ENCODE results near the gene SPANXA2. TPM values are rescaled to one million over a fixed set of nuclear protein-coding genes. Genes with fewer than 3 reads are reported as not detected.
"Not testable (repeated sequence)": the region's sequence is repeated elsewhere in the genome, so short reads cannot be mapped to it uniquely, and the experiment has no call there.

SPANXA2 gene, protein sequence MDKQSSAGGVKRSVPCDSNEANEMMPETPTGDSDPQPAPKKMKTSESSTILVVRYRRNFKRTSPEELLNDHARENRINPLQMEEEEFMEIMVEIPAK
- total RNA-seq (2014; rRNA removed; shearing (Covaris generic)), result not detected in 2 replicates

DNA sequence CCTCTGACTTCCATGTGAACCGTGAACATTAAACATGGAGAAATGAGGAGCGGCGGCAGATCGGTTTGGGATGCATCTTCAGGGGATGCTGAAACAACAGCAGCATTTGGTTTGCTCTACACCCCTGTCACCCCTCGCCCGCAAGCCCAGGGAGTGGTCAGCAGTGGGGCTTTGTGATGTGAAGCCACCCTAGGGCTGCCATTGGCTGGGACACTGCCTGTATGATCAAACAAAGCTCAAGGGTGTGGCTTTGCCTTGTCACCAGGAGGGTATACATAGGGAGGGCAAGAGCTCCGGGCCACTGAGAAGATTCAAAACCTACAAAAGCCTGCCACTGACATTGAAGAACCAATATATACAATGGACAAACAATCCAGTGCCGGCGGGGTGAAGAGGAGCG, at the start of gene SPANXA2:
TSS of gene SPANXA2 (plus strand) at position 301 of the 400 bp plus-strand sequence. CDS start at position 361, 60 bp downstream.
- not testable (repeated sequence) for DNase-seq; H3K4me1 ChIP-seq; H3K27ac ChIP-seq; H3K27me3 ChIP-seq; H3K9me3 ChIP-seq (replicated peaks); H3K36me3 ChIP-seq; H3K4me3 ChIP-seq

DNA sequence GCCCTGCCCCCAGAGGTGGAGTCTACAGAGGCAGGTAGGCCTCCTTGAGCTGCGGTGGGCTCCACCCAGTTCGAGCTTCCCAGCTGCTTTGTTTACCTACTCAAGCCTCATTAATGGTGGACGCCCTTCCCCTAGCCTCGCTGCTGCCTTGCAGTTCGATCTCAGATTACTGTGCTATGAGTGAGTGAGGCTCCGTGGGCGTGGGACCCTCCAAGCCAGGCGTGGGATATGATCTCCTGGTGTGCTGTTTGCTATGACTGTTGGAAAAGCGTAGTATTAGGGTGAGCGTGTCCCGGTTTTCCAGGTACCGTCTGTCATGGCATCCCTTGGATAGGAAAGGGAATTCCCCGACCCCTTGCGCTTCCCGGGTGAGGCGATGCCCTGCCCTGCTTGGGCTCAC, 47.0 kb upstream of the SPANXA2 start:
- DNase-seq; H3K4me1 ChIP-seq; H3K27ac ChIP-seq; H3K27me3 ChIP-seq; H3K4me3 ChIP-seq; H3K9me3 ChIP-seq (replicated peaks); H3K36me3 ChIP-seq: not testable (repeated sequence)

DNA sequence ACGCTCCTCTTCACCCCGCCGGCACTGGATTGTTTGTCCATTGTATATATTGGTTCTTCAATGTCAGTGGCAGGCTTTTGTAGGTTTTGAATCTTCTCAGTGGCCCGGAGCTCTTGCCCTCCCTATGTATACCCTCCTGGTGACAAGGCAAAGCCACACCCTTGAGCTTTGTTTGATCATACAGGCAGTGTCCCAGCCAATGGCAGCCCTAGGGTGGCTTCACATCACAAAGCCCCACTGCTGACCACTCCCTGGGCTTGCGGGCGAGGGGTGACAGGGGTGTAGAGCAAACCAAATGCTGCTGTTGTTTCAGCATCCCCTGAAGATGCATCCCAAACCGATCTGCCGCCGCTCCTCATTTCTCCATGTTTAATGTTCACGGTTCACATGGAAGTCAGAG, 4.9 kb upstream of the SPANXA2 start, which contains the start of gene SPANXA1:
TSS of gene SPANXA1 (minus strand) at position 101 of the 400 bp plus-strand sequence. CDS start at position 41, 60 bp downstream.
- H3K4me1 ChIP-seq; H3K27me3 ChIP-seq; H3K4me3 ChIP-seq; H3K36me3 ChIP-seq; DNase-seq; H3K27ac ChIP-seq; H3K9me3 ChIP-seq (replicated peaks): not testable (repeated sequence)

DNA sequence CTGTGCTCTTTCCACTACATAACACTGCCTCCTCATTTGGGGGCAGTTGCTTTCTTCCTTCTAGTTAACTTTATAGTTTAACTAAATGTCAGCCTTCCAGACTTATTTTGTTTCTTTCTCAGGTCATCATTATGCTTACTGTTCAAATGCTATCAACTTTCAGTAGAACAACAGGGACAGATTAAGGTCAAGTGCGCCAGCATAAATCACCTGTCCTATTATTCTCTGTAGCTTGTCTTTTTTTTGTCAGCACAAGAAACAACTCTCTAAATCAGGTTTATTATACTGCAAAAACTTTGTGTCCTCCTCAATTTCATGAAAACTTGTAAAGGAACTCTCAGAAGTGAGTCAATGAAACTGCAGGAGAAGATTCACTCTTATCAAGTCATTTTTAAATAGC, 19.6 kb downstream of the SPANXA2 start:
- Histone ChIP-seq H3K27me3 (no peaks in the 10 kb centered on the region), H3K9me3 (replicated peaks) (no peaks in the 10 kb centered on the region), H3K4me3 (no peak overlapping the region), H3K36me3 (no peaks in the 10 kb centered on the region), H3K4me1 (no peaks in the 10 kb centered on the region), H3K27ac (no peak overlapping the region)
- DNase-seq, result no peak

DNA sequence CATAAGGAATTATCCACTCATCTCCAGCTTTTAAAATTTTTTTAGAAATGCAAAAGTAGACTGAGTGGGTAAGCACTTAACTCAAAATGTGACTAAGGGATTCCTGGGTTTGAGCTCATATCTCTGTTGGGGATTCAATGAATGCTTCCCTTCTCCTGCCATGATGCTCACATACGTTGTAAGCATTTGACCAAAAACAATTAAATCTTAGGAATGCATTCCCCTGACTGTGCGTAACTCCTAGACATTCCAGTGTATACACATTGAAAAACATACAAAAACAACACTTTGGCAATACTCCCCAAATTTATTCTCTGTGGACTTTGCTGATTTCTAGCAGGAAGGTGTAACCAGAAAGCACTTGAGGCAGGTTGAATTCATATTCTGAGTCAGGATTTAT, 29.8 kb downstream of the SPANXA2 start:
- H3K36me3 ChIP-seq, result no peaks in the 10 kb centered on the region
- H3K27me3 ChIP-seq, result no peaks in the 10 kb centered on the region
- H3K4me3 ChIP-seq, result no peak overlapping the region
- H3K27ac ChIP-seq, result no peak overlapping the region
- DNase-seq, result no peak
- no peaks in the 10 kb centered on the region for H3K9me3 ChIP-seq (replicated peaks)
- no peaks in the 10 kb centered on the region for H3K4me1 ChIP-seq

DNA sequence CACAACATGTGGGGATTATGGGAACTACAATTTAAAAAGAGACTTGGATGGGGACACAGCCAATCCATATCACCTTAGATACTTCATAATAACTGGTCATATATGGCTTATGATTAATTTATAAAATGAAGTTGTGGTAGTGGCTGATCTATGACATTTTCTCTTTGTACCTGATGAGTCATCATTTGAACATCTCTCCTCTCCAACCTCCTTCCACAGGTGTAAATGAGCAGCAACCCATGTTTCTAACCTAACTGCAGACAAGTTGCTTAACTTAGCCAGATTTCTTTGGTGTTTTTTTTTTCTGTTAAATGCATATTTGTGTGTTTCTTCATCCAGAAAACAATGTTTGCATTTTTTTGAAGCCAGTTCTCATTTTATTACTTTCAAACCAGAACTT, 42.6 kb downstream of the SPANXA2 start:
- Histone ChIP-seq H3K27me3 (no peaks in the 10 kb centered on the region), H3K4me3 (no peak overlapping the region), H3K36me3 (no peaks in the 10 kb centered on the region), H3K4me1 (no peaks in the 10 kb centered on the region), H3K9me3 (replicated peaks) (no peaks in the 10 kb centered on the region), H3K27ac (no peak overlapping the region)
- DNase-seq, result no peak

DNA sequence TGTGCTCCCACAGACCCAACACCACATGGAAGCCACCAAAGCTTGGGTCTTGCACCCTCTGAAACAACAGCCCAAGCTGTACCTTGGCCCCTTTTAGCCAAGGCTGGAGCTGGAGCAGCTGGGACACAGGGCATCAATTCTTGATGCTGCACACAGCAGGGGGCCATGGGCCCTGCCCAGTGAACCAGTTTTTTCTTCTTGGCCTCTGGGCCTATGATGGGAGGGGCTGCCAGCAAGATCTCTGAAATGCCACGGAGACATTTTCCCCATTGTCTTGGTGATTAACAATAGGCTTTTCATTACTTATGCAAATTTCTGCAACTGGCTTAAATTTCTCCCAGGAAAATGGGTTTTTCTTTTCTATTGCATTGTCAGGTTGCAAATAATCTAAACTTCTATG, 49.0 kb downstream of the SPANXA2 start:
- no peak for DNase-seq
- H3K4me1 ChIP-seq, result no peaks in the 10 kb centered on the region
- no peaks in the 10 kb centered on the region for H3K27me3 ChIP-seq
- no peaks in the 10 kb centered on the region for H3K9me3 ChIP-seq (replicated peaks)
- H3K27ac ChIP-seq, result no peak overlapping the region
- no peaks in the 10 kb centered on the region for H3K36me3 ChIP-seq
- no peak overlapping the region for H3K4me3 ChIP-seq

Other genes with a start within 250 kb of the SPANXA2 start
- gene SPANXA1, start 5.0 kb upstream of the SPANXA2 start, total RNA-seq (2014; rRNA removed; shearing (Covaris generic)), result not detected in 2 replicates
- not detected in 2 replicates for gene SPANXD, start 109.0 kb downstream of the SPANXA2 start, total RNA-seq (2014; rRNA removed; shearing (Covaris generic))
- not detected in 2 replicates for gene MAGEC3, start 248.6 kb downstream of the SPANXA2 start, total RNA-seq (2014; rRNA removed; shearing (Covaris generic))